Kidney (tissue), 14 donors: ENCODE results near the gene GMNC. TPM values are rescaled to one million over a fixed set of nuclear protein-coding genes. Genes with fewer than 3 reads are reported as not detected.
A peak's percentile ranks its signal among the peaks of the same experiment; 100 is the strongest.

Experiments used
- DNase-seq, 5 donors: peaks; one replicate each; pipeline ENCODE4 v3.0.0-alpha.2; 2013 to 2020
- FAIRE-seq: peaks from 2 replicates; lab custom pipeline; 2012; peaks lifted over from hg19 to GRCh38; lab: Jason Lieb, UNC
- H3K27ac ChIP-seq, 2 donors: one replicate each; pipeline ENCODE4 v1.7.0; 2013; ENCODE audit warnings: low read depth in 2 of 2, low read length in 2 of 2, inconsistent platforms in 1 of 2
- H3K27me3 ChIP-seq: one replicate; pipeline ENCODE4 v1.7.1; 2013; ENCODE audit warnings: low read length, inconsistent platforms; ENCODE audit not compliant: control insufficient read depth, insufficient read depth
- H3K36me3 ChIP-seq, 3 donors: one replicate each; pipeline versions ENCODE4 v1.7.0 to v1.7.1; 2013; ENCODE audit warnings: low read length in 3 of 3, control low read depth in 1 of 3, inconsistent platforms in 1 of 3; ENCODE audit not compliant: insufficient read depth in 3 of 3, control insufficient read depth in 2 of 3
- H3K4me1 ChIP-seq, 3 donors: one replicate each; pipeline versions ENCODE4 v1.7.0 to v1.7.1; 2013; ENCODE audit warnings: low read length in 3 of 3, inconsistent platforms in 1 of 3, low read depth in 1 of 3; ENCODE audit not compliant: control insufficient read depth in 2 of 3, insufficient read depth in 2 of 3
- H3K4me3 ChIP-seq, 3 donors: one replicate each; pipeline versions ENCODE4 v1.7.0 to v1.8.1; 2013; ENCODE audit warnings: low read length in 3 of 3, control low read depth in 1 of 3, inconsistent platforms in 1 of 3
- H3K9ac ChIP-seq, 3 donors: one replicate each; pipeline versions ENCODE4 v1.7.0 to v1.7.1; 2013; ENCODE audit warnings: low read length in 3 of 3, control low read depth in 1 of 3, inconsistent platforms in 1 of 3
- H3K9me3 ChIP-seq, 3 donors: one replicate each; pipeline versions ENCODE4 v1.7.0 to v1.7.1; 2013; ENCODE audit warnings: low read length in 3 of 3, control low read depth in 1 of 3, inconsistent platforms in 1 of 3; ENCODE audit not compliant: control insufficient read depth in 2 of 3, insufficient read depth in 1 of 3
- CTCF ChIP-seq: IDR thresholded peaks from 3 replicates; pipeline ENCODE4 v1.5.1; 2012; ENCODE audit warnings: mild to moderate bottlenecking, moderate library complexity, borderline replicate concordance; ENCODE audit not compliant: insufficient read depth; ENCODE audit errors: extremely low read depth
- intact Hi-C: fragments of 100-400 bp; cut with DNase I; formaldehyde crosslinking; loops from one replicate; pipeline ENCODE4 v1.11.1; 2022
- polyA plus RNA-seq: library from polyadenylated mRNA; stranded (reverse); fragments of 350-450 nt; fragmentation: Illumina TruSeq; extraction: RNeasy Lipid Tissue Mini Kit (QIAGEN cat#74804); gene quantifications from one replicate; pipeline ENCODE4 v1.2.3, GENCODE V29; 2014; ENCODE audit warnings: low read depth, low replicate concordance; ENCODE audit not compliant: insufficient read depth
- total RNA-seq: library from RNA; stranded (reverse); fragmentation: NEBNext Ultra II Directional; extraction: Animal tissue kit (Norgen Biotek cat#: 25700); gene quantifications from one replicate; pipeline ENCODE4 v1.2.1, GENCODE V29; 2021
- donor health status: control.
- donor health status: control.
- donor health status: control.
- donor health status: control.
- donor health status: control.
- donor health status: DM: yes; HTN: yes; CAD: no.
- donor health status: Normal renal cell carcinoma (clear cell type).

GMNC gene
- total and polyA plus RNA-seq, 2 donors from 2014 or later, result 1.9 to 2.1 TPM

- H3K9ac ChIP-seq, result no peak overlapping the region
- no peak overlapping the region for H3K4me3 ChIP-seq
- no peak overlapping the region for H3K27ac ChIP-seq
- H3K36me3 ChIP-seq, result no peaks in the 10 kb centered on the region
- no peaks in the 10 kb centered on the region for H3K4me1 ChIP-seq
- FAIRE-seq (no peak), DNase-seq (no peak)
- TF ChIP-seq CTCF, result no peak
- no peaks in the 10 kb centered on the region for H3K9me3 ChIP-seq
- H3K27me3 ChIP-seq, result no peaks in the 10 kb centered on the region
- intact Hi-C loops, result no loop called here
These were observed 15.1 kb downstream of the GMNC start for GRCh38 chr3:190847436-190847835.

GRCh38 chr3:190840146-190840545 lies 22.3 kb downstream of the GMNC start:
- no peaks in the 10 kb centered on the region for H3K4me1 ChIP-seq
- FAIRE-seq (no peak), DNase-seq (peak in 1 of 5 donors; percentile 29)
- no peaks in the 10 kb centered on the region for H3K27me3 ChIP-seq
- TF ChIP-seq CTCF, result no peak
- H3K27ac ChIP-seq, result no peak overlapping the region
- no peaks in the 10 kb centered on the region for H3K9me3 ChIP-seq
- H3K4me3 ChIP-seq, result no peak overlapping the region
- no peak overlapping the region for H3K9ac ChIP-seq
- H3K36me3 ChIP-seq, result no peaks in the 10 kb centered on the region
- intact Hi-C loops, result no loop called here

GRCh38 chr3:190831225-190831624 lies 31.3 kb downstream of the GMNC start:
- no peak overlapping the region for H3K9ac ChIP-seq
- H3K27ac ChIP-seq, result no peak overlapping the region
- H3K4me1 ChIP-seq, result peaks cover 0 to 5% (median 0%) of the 10 kb centered on the region in 3 donors
- H3K27me3 ChIP-seq, result no peaks in the 10 kb centered on the region
- DNase-seq, result peak in 1 of 5 donors; percentile 53
- no peak for TF ChIP-seq CTCF
- H3K36me3 ChIP-seq, result no peaks in the 10 kb centered on the region
- intact Hi-C loops, result no loop called here
- no peak overlapping the region for H3K4me3 ChIP-seq
- no peak for FAIRE-seq
- no peaks in the 10 kb centered on the region for H3K9me3 ChIP-seq

GRCh38 chr3:190830031-190830430 lies 32.5 kb downstream of the GMNC start:
- no peak overlapping the region for H3K9ac ChIP-seq
- H3K27ac ChIP-seq, result no peak overlapping the region
- H3K27me3 ChIP-seq, result no peaks in the 10 kb centered on the region
- H3K36me3 ChIP-seq, result no peaks in the 10 kb centered on the region
- peaks cover 0 to 5% (median 0%) of the 10 kb centered on the region in 3 donors for H3K4me1 ChIP-seq
- no peak for FAIRE-seq
- intact Hi-C loops, result no loop called here
- peak in 2 of 5 donors; percentile 8 to 29 for DNase-seq
- no peaks in the 10 kb centered on the region for H3K9me3 ChIP-seq
- no peak for TF ChIP-seq CTCF
- no peak overlapping the region for H3K4me3 ChIP-seq
